HG03378 (cell line): Measurements from ENCODE around the gene CFAP46.
"Not testable (repeated sequence)": the region's sequence is repeated elsewhere in the genome, so short reads cannot be mapped to it uniquely, and the experiment has no call there.

ENCODE experiments used
- ATAC-seq: cut with Tn5 transposase; IDR thresholded peaks from one replicate; pipeline ENCODE4 v1.9.1; 2021; ENCODE audit warnings: mild to moderate bottlenecking, moderate library complexity; ENCODE audit not compliant: unreplicated experiment

The CFAP46 gene

DNA sequence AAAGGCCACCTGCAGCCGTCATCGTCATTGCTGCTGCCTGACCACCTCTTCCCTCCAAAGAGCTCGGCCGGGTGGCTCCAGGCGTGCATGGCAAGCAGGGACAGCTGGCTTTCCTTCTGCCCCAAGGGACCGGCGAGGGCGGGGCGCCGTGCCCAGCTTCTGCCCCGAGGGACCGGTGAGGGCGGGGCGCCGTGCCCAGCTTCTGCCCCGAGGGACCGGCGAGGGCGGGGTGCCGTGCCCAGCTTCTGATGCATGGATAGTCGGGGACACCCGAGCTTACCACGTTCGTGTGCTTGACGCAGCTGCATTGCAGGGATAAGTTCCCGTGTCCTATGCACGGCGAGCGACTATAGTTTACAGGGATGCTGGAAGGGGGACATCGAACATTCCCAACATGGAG lies 27.0 kb downstream of the CFAP46 start:
- no peak for ATAC-seq

GRCh38 chr10:132914732-132915131 lies 27.6 kb downstream of the CFAP46 start:
- no peak for ATAC-seq

- no peak for ATAC-seq
These were observed 28.7 kb downstream of the CFAP46 start for GRCh38 chr10:132913559-132914115.

GRCh38 chr10:132912713-132913558 lies 29.4 kb downstream of the CFAP46 start:
- no peak for ATAC-seq

DNA sequence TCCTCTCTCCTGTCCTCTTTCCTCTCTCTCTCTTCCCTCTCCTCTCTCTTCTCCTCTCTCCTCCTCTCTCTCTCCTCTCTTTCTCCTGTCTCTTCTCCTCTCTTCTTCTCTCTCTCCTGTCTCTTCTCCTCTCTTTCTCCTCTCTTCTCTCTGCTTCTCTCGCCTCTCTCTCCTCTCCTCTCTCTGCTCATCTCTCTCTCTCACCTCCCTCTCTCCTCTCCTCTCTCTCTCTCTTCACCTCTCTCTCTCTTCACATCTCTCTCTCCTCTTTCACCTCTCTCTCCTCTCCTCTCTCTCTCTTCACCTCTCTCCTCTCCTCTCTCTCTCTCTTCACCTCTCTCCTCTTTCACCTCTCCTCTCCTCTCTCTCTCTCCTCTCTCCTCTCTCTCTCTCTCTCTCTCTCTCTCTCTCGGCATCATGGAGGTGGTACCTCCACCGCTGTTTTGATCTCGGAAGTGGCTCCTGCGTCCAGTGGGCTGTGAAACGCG lies 30.1 kb downstream of the CFAP46 start:
- no peak for ATAC-seq

DNA sequence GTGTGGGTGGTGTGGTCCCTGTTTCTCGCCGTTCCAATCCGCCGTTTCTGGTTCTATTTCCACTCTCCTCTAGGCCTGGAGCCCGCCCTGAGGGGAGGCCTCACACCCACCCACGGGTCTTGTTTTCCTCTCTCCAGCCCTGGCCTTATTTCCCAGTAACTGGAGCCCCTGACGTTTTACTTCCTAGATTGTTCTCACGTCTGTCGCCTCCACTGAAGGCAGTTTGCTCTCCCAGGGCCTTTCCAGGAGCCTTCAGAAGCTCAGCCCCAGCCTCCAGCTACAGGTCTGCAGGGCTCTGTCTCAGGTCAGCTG lies 30.6 kb downstream of the CFAP46 start:
- ATAC-seq = no peak

DNA sequence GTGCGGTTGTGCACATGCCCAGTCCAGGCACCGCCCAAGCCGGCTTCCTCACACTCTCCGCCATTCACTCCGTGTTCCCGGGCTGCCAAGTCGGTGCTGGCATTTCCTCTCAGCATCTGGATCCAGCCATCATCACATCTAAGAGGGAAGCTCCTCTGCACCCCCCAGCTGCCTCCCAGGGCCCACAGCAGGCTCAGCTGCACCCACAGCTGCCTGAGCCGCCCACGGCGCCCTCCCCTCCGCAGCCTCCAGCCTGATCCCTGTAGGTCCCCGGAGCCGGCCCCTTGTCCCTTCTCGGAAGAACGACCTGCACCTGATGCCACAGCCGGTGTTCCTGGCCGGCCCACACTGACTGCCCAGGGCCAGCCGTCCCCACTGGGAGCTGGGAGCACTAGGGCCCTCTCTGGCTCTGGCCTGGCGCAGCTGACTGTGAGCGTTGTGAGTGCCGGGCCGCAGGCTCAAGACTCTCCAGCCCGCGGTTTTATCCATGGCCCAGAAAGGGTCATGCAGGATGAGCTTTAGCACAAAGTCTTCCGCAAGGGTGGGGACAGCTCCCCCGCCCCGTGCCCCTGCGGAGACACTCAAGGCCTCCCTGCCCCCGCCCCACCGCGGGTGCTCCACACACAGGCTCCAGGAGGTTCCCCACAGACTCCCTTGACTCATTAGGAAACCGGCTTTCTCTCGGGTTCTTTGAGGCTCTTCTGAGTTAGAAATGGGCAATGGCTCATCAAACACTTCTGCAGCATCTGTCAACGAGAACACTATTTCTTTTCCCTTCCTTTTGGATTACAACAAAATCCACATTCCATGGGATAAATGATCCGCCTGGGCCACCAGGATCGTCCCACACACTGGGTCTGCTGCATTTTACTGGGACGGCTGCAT lies 31.2 kb downstream of the CFAP46 start:
- ATAC-seq = no peak

DNA sequence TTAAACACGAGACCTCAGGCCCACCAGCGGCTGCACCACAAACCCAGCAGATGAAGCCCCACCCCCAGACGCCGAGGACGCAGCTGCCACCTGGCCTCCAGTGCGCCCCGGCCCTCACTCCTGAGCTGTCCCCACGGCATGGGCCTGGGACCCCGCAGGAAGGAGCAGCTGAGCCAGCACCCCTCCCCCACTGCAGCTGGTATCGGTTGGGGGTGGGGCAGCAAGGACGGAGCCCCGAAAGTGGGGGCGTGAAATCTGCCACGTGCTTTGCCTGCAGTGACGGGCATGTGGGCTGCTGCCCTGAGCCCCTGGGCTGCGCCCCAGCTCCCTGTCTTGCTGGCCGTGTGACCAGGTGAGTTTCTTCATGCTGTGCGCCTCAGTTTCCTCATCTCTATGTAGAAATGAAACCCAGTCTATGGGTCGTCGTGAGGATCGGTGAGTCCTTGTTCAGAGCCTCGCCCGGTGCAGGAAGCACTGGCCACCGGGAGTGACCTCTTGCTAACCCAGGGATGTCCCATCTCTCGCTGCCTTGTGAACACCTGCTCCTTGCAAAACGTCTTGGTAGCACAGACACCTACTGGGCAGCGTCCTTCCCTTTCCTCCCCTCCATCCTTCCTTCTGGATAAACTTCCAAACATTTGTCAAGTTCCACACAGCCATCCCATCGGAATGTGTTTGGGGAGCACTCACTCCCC lies 32.0 kb downstream of the CFAP46 start:
- ATAC-seq = no peak

DNA sequence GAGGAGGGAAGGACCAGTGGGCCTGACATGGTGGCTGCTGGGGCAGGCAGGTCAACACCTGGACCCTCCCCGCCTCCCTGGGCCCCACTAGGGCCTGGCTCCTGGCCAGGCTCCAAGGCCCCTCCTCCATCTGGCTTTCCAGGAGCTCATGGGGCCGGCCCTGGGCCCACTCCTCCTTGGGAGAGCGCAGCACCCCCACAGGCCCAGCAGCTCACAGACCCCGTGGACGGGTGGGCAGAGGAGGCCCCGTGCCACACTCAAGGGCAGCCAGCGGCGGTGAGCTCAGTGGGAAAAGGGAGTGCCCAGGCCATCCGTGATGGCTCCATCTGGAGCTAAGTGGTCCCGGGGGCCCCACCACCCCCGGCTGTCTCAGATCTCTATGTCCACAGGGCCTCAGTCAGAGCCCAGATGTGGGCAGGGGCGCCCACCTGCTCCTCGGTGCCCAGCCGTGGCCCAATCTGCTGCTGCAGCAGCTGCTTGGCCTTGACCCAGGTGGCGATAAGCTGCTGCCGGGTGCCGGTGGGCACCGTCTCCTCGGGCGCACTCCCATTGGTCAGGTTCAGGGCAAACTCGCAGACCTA lies 32.8 kb downstream of the CFAP46 start:
- ATAC-seq = no peak

DNA sequence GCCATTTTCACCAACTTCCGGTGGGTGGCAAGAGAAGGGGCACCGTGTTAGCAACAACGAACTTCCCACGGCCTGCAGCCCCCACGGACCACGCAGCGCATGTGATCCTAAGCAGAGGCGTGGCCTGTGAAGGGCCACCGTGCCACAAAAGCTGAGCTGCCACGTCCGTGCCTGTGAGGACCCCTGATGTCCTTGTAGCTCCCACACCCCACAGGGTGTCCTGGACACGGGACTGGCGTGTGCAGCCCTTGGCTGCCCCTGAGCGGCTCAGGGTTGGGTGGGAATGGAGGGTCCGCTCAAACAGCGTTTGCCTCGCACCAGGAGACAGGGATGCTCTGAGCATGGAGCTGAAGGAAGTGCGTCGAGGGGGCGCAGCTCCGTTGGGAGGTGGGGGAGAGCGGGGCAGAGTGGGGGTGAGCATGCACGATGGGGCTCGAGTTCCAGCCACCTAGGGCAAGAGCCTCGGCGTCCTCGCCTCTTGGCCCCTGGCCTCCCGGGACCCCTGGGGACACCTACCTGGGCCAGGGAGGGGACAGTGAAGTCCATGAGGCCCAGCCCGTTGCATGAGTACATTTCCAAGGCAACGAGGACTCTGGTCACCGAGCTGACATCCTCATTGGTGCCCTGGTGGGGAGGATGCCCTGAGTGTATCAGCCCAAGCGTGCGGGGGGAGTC lies 33.6 kb downstream of the CFAP46 start:
- ATAC-seq = no peak

- ATAC-seq = no peak
These were observed 34.3 kb downstream of the CFAP46 start for GRCh38 chr10:132907821-132908620.

DNA sequence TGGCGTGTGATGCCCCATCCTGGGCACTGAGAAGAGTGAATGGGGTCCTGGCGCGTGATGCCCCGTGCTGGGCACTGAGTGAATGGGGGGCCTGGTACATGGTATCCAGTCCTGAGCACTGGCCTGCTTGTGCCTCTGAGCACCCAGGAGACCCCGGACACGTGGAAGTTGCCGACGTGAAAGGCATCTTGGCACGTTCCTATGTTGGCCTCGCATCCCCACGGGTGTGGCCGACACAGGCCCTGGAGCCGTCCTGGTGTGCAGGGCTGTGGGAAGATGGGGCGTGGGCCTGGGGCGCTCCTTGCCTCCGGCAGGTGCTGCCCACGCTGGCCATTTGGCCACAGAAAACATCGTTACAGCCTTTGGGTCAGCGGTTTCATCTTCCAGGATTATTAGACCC lies 35.5 kb downstream of the CFAP46 start:
- ATAC-seq = no peak

DNA sequence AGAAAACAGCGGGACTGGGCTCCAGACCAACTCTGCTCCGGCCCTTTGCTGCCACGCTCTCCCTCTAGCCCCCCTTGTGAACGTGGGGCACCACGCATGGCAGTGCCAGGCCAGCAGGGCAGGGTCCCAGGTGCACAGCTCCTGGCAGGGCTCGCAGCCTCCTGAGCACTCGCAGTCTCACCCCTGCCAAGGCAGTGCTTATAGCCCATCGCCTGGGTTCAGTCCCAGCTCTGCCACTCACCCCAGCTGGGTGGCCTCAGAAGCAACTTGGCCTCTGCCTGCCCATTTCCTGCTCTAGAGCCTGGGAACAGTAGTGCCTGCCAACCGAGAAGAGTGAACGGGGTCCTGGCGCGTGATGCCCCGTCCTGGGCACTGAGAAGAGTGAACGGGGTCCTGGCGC lies 36.3 kb downstream of the CFAP46 start:
- ATAC-seq = no peak

DNA sequence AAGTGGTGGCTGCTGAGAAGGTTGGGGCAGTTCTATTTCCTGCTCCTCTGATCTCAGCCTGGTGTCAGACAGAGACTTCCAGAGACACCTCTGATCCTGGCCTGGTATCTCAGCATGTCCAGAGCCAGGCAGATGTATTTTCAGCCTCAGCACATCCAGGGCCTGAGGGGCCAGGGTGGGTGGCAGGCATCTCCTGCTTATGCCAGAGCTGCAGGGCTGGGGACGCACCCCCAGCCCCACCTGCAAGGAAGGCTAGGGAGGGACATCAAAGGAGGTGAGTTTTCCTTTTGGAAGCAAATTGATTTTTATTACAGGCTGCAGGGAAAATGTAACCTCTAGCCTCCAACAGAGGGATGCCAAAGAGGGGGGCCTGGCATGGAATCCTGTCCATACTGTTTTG lies 36.7 kb downstream of the CFAP46 start:
- ATAC-seq = no peak

- ATAC-seq = no peak
These were observed 37.3 kb downstream of the CFAP46 start for GRCh38 chr10:132904814-132905649.

DNA sequence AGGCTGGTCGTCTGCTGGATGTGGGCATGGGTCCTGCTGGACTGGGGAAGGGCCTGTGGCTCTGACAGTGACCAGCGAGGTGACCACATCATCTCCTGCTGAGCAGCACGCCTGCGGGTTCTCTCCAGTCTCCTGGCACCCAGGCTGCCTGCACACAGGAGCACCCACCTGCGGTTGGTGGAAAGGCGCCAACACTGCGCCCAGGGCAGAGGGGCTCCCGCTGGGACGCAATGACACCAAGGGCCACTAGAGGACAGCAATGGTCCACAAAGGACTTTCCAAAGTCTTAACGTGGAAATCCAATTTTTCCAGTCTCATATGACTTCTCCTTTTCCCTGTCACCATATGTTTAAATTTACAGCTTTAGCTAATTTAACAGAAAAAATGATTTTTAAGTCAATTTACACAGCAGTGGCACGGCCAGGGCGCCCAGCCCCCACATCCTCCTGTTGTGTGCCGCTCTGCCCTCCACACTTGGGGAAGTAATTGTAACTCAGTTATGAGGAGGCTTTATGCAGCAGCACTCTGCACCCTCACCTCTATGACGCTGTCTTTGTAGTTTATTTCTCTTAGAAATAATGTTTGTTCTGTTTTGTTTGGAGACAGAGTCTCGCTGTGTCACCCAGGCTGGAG lies 38.1 kb downstream of the CFAP46 start:
- ATAC-seq = no peak

DNA sequence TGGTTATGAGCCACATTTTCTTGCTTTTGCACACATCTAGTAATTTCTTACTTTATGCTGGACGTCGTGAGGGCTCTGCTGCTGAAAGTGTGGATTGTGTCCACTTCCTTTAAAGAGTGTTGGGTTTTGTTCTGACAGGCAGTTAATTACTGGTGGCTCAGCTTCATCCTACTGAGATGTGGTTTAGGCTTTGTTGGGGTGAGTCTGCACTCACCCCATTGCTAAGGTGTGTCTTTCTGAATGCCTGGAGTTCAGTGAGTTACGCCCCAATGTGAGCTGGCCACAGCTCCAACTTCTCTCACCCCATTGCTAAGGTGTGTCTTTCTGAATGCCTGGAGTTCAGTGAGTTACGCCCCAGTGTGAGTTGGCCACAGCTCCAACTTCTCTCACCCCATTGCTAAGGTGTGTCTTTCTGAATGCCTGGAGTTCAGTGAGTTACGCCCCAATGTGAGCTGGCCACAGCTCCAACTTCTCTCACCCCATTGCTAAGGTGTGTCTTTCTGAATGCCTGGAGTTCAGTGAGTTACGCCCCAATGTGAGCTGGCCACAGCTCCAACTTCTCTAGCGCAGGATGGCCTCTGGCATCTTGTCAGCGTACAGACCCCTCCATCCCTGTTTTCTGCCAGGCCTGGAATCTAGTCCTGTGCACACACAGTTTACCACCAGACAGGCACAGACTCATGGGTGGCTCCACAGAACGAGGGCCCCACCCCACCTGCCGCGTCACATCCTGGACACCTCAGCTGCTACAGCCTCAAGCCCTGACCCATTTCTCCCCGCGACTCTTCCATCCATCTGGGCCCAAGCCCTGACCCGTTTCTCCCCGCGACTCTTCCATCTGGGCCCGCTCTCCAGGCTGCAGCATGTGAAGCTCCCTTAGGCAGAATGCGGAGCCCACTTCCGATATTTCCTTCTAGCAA lies 39.5 kb downstream of the CFAP46 start:
- not testable (repeated sequence) for ATAC-seq
